Fibroblast of lung (primary cell): ENCODE measurements around the gene NHERF2.
"Not testable (repeated sequence)": the region's sequence is repeated elsewhere in the genome, so short reads cannot be mapped to it uniquely, and the experiment has no call there.

Source experiments
- EZH2 ChIP-seq: IDR thresholded peaks from 2 replicates; pipeline ENCODE4 v1.5.1; 2012; ENCODE audit warnings: low read length, control low read depth, mild to moderate bottlenecking; ENCODE audit errors: missing control alignments
- TF ChIP-seq, protein P1 (sequence below), 2 donors: IDR thresholded peaks in 1 of 2; conservative IDR thresholded peaks in 1 of 2; 1 replicate in 1 of 2; 2 replicates in 1 of 2; pipeline ENCODE4 v1.5.1; 2011 to 2012; ENCODE audit warnings: low read length in 2 of 2, control low read depth in 1 of 2, inconsistent platforms in 1 of 2, low read depth in 1 of 2, mild to moderate bottlenecking in 1 of 2

DNA sequence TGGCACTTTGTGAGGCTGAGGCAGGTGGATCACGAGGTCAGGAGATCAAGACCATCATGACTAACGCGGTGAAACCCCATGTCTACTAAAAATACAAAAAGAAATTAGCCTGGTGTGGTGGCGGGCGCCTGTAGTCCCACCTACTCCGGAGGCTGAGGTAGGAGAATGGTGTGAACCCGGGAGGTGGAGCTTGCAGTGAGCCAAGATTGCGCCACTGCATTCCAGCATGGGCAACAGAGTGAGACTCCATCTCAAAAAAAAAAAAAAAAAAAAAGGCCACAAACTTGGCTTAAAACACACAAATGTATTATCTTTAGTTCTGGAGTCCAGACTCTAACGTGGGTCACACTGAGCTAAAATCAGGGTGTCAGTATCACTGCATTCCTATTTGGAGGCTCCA is 15.0 kb upstream of the NHERF2 start:
- TF ChIP-seq, protein P1, sequence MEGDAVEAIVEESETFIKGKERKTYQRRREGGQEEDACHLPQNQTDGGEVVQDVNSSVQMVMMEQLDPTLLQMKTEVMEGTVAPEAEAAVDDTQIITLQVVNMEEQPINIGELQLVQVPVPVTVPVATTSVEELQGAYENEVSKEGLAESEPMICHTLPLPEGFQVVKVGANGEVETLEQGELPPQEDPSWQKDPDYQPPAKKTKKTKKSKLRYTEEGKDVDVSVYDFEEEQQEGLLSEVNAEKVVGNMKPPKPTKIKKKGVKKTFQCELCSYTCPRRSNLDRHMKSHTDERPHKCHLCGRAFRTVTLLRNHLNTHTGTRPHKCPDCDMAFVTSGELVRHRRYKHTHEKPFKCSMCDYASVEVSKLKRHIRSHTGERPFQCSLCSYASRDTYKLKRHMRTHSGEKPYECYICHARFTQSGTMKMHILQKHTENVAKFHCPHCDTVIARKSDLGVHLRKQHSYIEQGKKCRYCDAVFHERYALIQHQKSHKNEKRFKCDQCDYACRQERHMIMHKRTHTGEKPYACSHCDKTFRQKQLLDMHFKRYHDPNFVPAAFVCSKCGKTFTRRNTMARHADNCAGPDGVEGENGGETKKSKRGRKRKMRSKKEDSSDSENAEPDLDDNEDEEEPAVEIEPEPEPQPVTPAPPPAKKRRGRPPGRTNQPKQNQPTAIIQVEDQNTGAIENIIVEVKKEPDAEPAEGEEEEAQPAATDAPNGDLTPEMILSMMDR (conservative IDR thresholded peaks at IDR 0.05 in 1 of 2, IDR thresholded peaks at IDR 0.05 in 1 of 2; ENCODE audit: low read depth in 1 of 2, low read length in 2 of 2), result not testable (repeated sequence)
- TF ChIP-seq EZH2, result not testable (repeated sequence)
